AG10803 (cell line): ENCODE data around the gene FOXN3.

Source experiments
- DNase-seq: peaks from one replicate; pipeline ENCODE4 v3.0.0; 2010; ENCODE audit warnings: low read depth
- H3K4me3 ChIP-seq: 2 replicates; pipeline ENCODE4 v1.5.1; 2011; ENCODE audit warnings: mild to moderate bottlenecking, low read length, control low read depth
- CTCF ChIP-seq: conservative IDR thresholded peaks from 2 replicates; pipeline ENCODE4 v1.5.1; 2011; ENCODE audit warnings: mild to moderate bottlenecking, low read length, control low read depth, inconsistent platforms

The FOXN3 gene

GRCh38 chr14:89352976-89353765, 63.9 kb downstream of the FOXN3 start:
- TF ChIP-seq CTCF: no peak

DNA sequence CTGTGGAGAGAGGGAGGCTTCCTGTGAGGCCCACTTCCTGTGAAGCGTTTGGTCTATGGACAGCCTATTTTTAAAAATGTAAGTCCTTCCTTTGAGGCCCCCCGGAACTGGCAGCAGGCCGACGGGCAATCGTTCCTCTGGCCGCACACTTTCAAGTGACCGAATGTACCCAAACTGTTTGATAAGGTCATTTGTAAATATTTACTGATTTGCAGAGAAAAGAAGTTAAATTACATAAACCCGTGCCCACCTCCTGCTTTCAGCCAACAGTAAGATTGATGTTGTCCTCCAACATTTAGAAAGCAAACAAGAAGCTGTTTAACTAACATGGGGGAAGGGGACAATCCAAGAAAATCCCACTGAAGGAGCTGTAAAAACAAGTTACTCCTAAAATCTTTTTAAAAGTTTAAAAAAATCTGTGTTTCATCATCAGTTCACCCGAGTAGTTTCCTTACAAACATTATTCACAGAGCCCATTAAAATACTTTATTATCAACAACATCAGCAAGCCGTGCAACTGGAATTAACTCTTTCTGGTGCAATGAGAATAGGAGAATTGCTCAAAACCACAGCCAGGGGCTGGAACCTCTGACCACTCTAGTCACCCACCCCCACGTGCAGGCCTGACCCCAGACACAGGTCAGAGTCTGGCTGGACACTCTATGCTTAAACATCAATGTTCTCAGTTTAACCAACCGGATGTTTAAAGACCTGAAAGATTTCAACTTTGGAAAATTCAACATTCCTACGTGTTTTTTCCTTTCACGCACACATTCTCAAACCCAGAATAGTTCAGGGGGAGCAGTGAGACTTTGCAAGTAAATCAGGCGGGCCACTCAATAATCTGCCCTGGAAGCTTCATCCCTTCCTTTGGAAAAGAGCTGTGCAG, 65.3 kb downstream of the FOXN3 start:
- no peak for TF ChIP-seq CTCF
- H3K4me3 ChIP-seq: no peak overlapping the region
- DNase-seq: peak; percentile 34

More at GRCh38 chr14:89352976-89353765, 63.9 kb downstream of the FOXN3 start:
- no peak for DNase-seq
- no peak overlapping the region for H3K4me3 ChIP-seq

- no peak overlapping the region for H3K4me3 ChIP-seq
- DNase-seq: no peak
- TF ChIP-seq CTCF: no peak
These were observed 65.9 kb downstream of the FOXN3 start for GRCh38 chr14:89351221-89351515.

GRCh38 chr14:89350152-89350551, 66.9 kb downstream of the FOXN3 start:
- no peak overlapping the region for H3K4me3 ChIP-seq
- TF ChIP-seq CTCF: no peak
- DNase-seq: no peak

- TF ChIP-seq CTCF: no peak
- DNase-seq: no peak
These were observed 67.6 kb downstream of the FOXN3 start for GRCh38 chr14:89349171-89350008.

DNA sequence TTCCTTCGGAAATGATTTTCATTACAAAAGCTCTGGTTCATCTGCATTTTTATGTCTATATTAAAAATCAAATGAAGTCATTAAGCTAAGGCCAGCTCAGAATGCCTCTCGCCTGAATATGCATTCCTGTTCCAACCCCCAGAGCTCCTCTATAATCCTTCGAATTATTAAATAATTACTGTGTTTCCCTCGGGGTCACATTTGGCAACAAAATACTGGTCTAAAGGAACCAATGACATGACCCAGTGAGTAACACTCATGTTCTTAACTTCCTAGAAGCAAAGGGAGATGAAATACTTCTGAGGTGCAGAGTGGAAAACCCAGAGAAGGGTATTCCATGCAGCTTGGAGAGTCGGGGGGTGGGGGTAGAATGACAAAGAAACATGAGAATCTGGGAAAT, 68.3 kb downstream of the FOXN3 start:
- no peak overlapping the region for H3K4me3 ChIP-seq
- DNase-seq: no peak
- TF ChIP-seq CTCF: no peak

More at GRCh38 chr14:89349171-89350008, 67.6 kb downstream of the FOXN3 start:
- no peak overlapping the region for H3K4me3 ChIP-seq
